Airway epithelial cell (primary cell): ENCODE data around the gene KCTD20. TPM values are rescaled to one million over a fixed set of nuclear protein-coding genes. Genes with fewer than 3 reads are reported as not detected.

ENCODE experiments used
- total RNA-seq: library from RNA; depleted of rRNA; stranded (reverse); fragments of >200 nt; gene quantifications from 2 replicates; pipeline ENCODE4 v1.2.3, GENCODE V29; 2015

KCTD20 gene
- total RNA-seq: 17.3 and 27.4 TPM in 2 replicates

DNA sequence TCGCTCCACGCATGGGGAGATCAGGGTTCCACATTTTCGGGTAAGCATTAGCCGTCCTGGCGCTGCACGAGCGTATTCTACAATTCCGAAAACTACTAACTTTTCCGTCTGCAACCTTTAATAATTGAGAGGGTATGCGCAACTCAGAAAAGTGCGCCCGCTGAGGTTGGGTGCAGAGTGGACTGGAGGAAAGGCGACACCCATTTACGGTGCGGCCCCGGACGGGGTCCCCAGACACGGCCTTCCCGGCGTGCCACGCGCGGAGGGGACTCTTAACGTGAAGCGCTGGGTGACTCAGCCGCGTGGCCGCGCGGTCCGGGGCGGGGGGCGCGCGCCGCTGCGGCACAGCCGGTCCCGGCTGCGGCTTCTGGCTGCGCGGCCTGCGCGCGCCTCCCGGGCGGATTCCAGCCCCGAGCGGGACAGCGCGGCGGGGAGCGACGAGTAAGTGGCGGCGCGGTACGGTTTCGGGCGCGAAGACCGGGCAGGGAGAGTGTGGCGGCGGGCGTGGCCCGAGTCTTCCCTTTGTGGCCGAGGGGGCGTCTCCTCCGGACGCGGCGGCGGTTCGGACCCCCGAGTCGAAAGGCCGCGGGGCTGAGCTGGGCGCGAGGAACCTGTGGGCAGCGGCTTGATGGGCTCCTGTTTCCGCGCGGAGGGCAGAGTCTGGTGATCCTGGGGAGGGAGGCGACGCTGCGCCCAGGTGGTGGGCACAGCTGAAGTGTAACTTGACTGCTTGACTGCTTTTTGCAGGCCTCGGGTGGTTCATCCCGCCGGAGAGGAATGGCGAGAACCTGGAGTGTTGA, at the start of gene KCTD20, which contains the start of gene PXT1:
Gene KCTD20, plus strand, starts transcription at position 330 of the 800 bp plus-strand sequence. CDS start 27,098 bp downstream, outside the sequence.
Gene PXT1, minus strand, starts transcription at position 184 of the 800 bp plus-strand sequence. CDS start 16,772 bp downstream, outside the sequence.

Other genes starting within 250 kb of the KCTD20 start
- 5.8 and 7.8 TPM in 2 replicates for gene BRPF3, start 246.3 kb upstream of the KCTD20 start, total RNA-seq
- 0.14 and 0.23 TPM in 2 replicates for gene PNPLA1, start 172.9 kb upstream of the KCTD20 start, total RNA-seq
- gene BNIP5, start 106.1 kb upstream of the KCTD20 start, total RNA-seq: 0.21 TPM in 1 of 2 replicates, not detected in the other
- 0.14 and 0.51 TPM in 2 replicates for gene ETV7, start 55.3 kb upstream of the KCTD20 start, total RNA-seq
- gene PXT1, start 146 bp upstream of the KCTD20 start, total RNA-seq: not detected in 2 replicates
- 18.1 and 22.5 TPM in 2 replicates for gene STK38, start 104.5 kb downstream of the KCTD20 start, total RNA-seq
- 328 and 368 TPM in 2 replicates for gene SRSF3, start 151.4 kb downstream of the KCTD20 start, total RNA-seq
- gene CDKN1A, start 235.7 kb downstream of the KCTD20 start, total RNA-seq: 595 and 650 TPM in 2 replicates